HepG2 (cell line): Measurements from ENCODE around the gene LSM14B. TPM values are rescaled to one million over a fixed set of nuclear protein-coding genes. Genes with fewer than 3 reads are reported as not detected.
A peak's percentile ranks its signal among the peaks of the same experiment; 100 is the strongest.

ENCODE experiments used
- ATAC-seq: fragments of 200-7000 bp; cut with Tn5 transposase; 3 replicates; pipeline ENCODE4 v1.9.1; 2020; ENCODE audit warnings: mild to moderate bottlenecking, moderate library complexity
- BruUV-seq: library from RNA; stranded (reverse); fragments of 400-500 nt; replicated peaks from 2 replicates; lab custom pipeline; 2021; lab: Mats Ljungman, UMichigan
- CTCF ChIA-PET: fragments of 300-600 bp; formaldehyde crosslinking; extraction: SDS; loops from one replicate; lab custom pipeline; 2021; ENCODE audit warnings: low total read pairs, inconsistent platforms, low intra/inter-chr PET ratio; lab: Yijun Ruan, JAX
- POLR2A ChIA-PET: fragments of 350-600 bp; sonication (Branson Sonifier 250); formaldehyde crosslinking; loops from one replicate; lab custom pipeline; 2020; ENCODE audit warnings: antibody characterized with exemption, inconsistent platforms; lab: Yijun Ruan, JAX
- DNase-seq: peaks from one replicate; pipeline ENCODE4 v3.0.0-alpha.2; 2015; ENCODE audit warnings: low spot score
- FAIRE-seq: peaks from 3 replicates; lab custom pipeline; 2011; peaks lifted over from hg19 to GRCh38; lab: Jason Lieb, UNC
- H2AFZ ChIP-seq: one replicate; pipeline ENCODE4 v1.6.1; 2011; ENCODE audit warnings: low read length, inconsistent platforms
- H3K27ac ChIP-seq: fragments of 300-600 bp; 3 replicates; pipeline ENCODE4 v1.8.0; 2011; ENCODE audit warnings: mixed run types, mild to moderate bottlenecking, mixed read lengths, low read length, inconsistent platforms; ENCODE audit not compliant: insufficient read depth; ENCODE audit errors: extremely low read length
- H3K27me3 ChIP-seq, 2 experiments: fragments of 200-600 bp in 1 of 2; 2 replicates in 1 of 2; 3 replicates in 1 of 2; pipeline versions ENCODE4 v1.6.0 to v1.8.0; 2011; ENCODE audit warnings: low read length in 2 of 2, mild to moderate bottlenecking in 2 of 2, moderate library complexity in 2 of 2, inconsistent platforms in 1 of 2; ENCODE audit not compliant: insufficient read depth in 2 of 2, control insufficient read depth in 1 of 2
- H3K36me3 ChIP-seq, 2 experiments: fragments of 200-600 bp in 1 of 2; replicated peaks in 1 of 2; 2 replicates in 1 of 2; 3 replicates in 1 of 2; pipeline versions ENCODE4 v1.5.1 to v1.8.0; 2011; ENCODE audit warnings: low read length in 2 of 2, inconsistent platforms in 1 of 2; ENCODE audit not compliant: insufficient read depth in 2 of 2, control insufficient read depth in 1 of 2
- H3K4me1 ChIP-seq: 2 replicates; pipeline ENCODE4 v1.5.1; 2012; ENCODE audit warnings: low read length, inconsistent platforms; ENCODE audit not compliant: insufficient read depth
- H3K4me2 ChIP-seq: 2 replicates; pipeline ENCODE4 v1.6.0; 2011; ENCODE audit warnings: low read depth, low read length, inconsistent platforms
- H3K4me3 ChIP-seq, 3 experiments: fragments of 200-600 bp in 1 of 3; sonication (generic), shearing (Covaris generic) in 1 of 3; replicated peaks in 1 of 3; 2 replicates each; pipeline ENCODE4 v1.5.1; 2011 to 2016; ENCODE audit warnings: low read length in 3 of 3, inconsistent platforms in 2 of 3, low read depth in 2 of 3, mild to moderate bottlenecking in 2 of 3, control low read depth in 1 of 3, mixed read lengths in 1 of 3; ENCODE audit not compliant: insufficient read depth in 1 of 3
- H3K79me2 ChIP-seq: one replicate; pipeline ENCODE4 v1.6.1; 2011; ENCODE audit warnings: low read length, inconsistent platforms; ENCODE audit not compliant: insufficient read depth
- H3K9ac ChIP-seq: 2 replicates; pipeline ENCODE4 v1.6.0; 2011; ENCODE audit warnings: mild to moderate bottlenecking, low read depth, low read length, inconsistent platforms; ENCODE audit not compliant: insufficient read depth
- H3K9me3 ChIP-seq: 2 replicates; pipeline ENCODE4 v1.5.1; 2012; ENCODE audit warnings: mild to moderate bottlenecking, low read length
- H4K20me1 ChIP-seq: 2 replicates; pipeline ENCODE4 v1.6.0; 2011; ENCODE audit warnings: inconsistent platforms, mild to moderate bottlenecking, low read length, moderate library complexity; ENCODE audit not compliant: insufficient read depth
- ADNP ChIP-seq: sonication (generic); formaldehyde crosslinking; IDR thresholded peaks from 2 replicates; pipeline ENCODE4 v1.4.0; 2020; ENCODE audit warnings: missing genetic modification reagents
- BCL6 ChIP-seq: IDR thresholded peaks from 2 replicates; pipeline ENCODE4 v1.6.1; 2016; ENCODE audit warnings: missing genetic modification reagents, missing compliant biosample characterization
- BRD4 ChIP-seq: sonication (generic); formaldehyde crosslinking; IDR thresholded peaks from 2 replicates; pipeline ENCODE4 v1.4.0; 2020; ENCODE audit warnings: missing genetic modification reagents
- CREM ChIP-seq, 2 experiments: sonication (generic) in 1 of 2; formaldehyde crosslinking in 1 of 2; IDR thresholded peaks; 2 replicates each; pipeline versions ENCODE4 v1.4.0 to v1.6.1; 2016 to 2020; ENCODE audit warnings: antibody characterized with exemption in 1 of 2, mild to moderate bottlenecking in 1 of 2, missing genetic modification reagents in 1 of 2
- HOXA5 ChIP-seq: sonication (generic); formaldehyde crosslinking; IDR thresholded peaks from 2 replicates; pipeline ENCODE4 v1.4.0; 2020; ENCODE audit warnings: missing genetic modification reagents
- MXI1 ChIP-seq: IDR thresholded peaks from 3 replicates; pipeline ENCODE4 v1.6.1; 2012; ENCODE audit warnings: low read depth, low read length, inconsistent platforms, borderline replicate concordance
- NCOA2 ChIP-seq: sonication (generic); formaldehyde crosslinking; IDR thresholded peaks from 2 replicates; pipeline ENCODE4 v1.8.0; 2022; ENCODE audit warnings: inconsistent platforms
- RELA ChIP-seq: sonication (generic); formaldehyde crosslinking; IDR thresholded peaks from 2 replicates; pipeline ENCODE4 v1.4.0; 2020; ENCODE audit warnings: missing genetic modification reagents
- RERE ChIP-seq: IDR thresholded peaks from 2 replicates; pipeline ENCODE4 v1.6.1; 2016; ENCODE audit warnings: low read depth, missing genetic modification reagents, missing compliant biosample characterization
- RXRB ChIP-seq: IDR thresholded peaks from 2 replicates; pipeline ENCODE4 v1.6.1; 2016; ENCODE audit warnings: borderline replicate concordance, missing genetic modification reagents, missing compliant biosample characterization
- ZNF274 ChIP-seq: sonication (generic); formaldehyde crosslinking; IDR thresholded peaks from 2 replicates; pipeline ENCODE4 v1.5.1; 2020; ENCODE audit warnings: mild to moderate bottlenecking, missing genetic modification reagents
- ZNF382 ChIP-seq: sonication (generic); formaldehyde crosslinking; IDR thresholded peaks from 2 replicates; pipeline ENCODE4 v1.5.0; 2020; ENCODE audit warnings: missing genetic modification reagents, mild to moderate bottlenecking, borderline replicate concordance
- ZNF441 ChIP-seq: sonication (generic); formaldehyde crosslinking; IDR thresholded peaks from 2 replicates; pipeline ENCODE4 v1.7.0; 2021; ENCODE audit warnings: missing genetic modification reagents, borderline replicate concordance
- ZNF572 ChIP-seq: sonication (generic); formaldehyde crosslinking; IDR thresholded peaks from 2 replicates; pipeline ENCODE4 v1.5.1; 2020; ENCODE audit warnings: mild to moderate bottlenecking, missing genetic modification reagents
- ZNF605 ChIP-seq: sonication (generic); formaldehyde crosslinking; IDR thresholded peaks from 2 replicates; pipeline ENCODE4 v1.8.0; 2022; ENCODE audit warnings: mild to moderate bottlenecking, missing genetic modification reagents
- WGBS: methylation state at CpG from one replicate; pipeline ENCODE4 v1.1.6; 2017; ENCODE audit warnings: low lambda C conversion rate; 5-methylcytosine and 5-hydroxymethylcytosine counted together
- in situ Hi-C: cut with HindIII; loops from 2 replicates; pipeline ENCODE4 v1.10.0; 2017; ENCODE audit warnings: low pct_unique_long_range_greater_than_20kb; ENCODE audit not compliant: extremely low pct_ligation_motif_present
- intact Hi-C: fragments of 100-400 bp; cut with micrococcal nuclease; formaldehyde crosslinking; loops from one replicate; pipeline ENCODE4 v1.10.0; 2022; ENCODE audit not compliant: unreplicated experiment
- polyA plus RNA-seq, 8 experiments: library from polyadenylated mRNA; depleted of rRNA in 3 of 8; stranded (reverse) in 7 of 8; unstranded in 1 of 8; fragments of >200 nt; fragmentation: Illumina TruSeq in 4 of 8; extraction: Trizol in 4 of 8; gene quantifications; 2 replicates each; pipeline versions ENCODE4 v1.2.1 to v1.2.3, GENCODE V29; 2011 to 2016; ENCODE audit warnings: low read depth in 4 of 8, missing spikeins in 1 of 8, mixed read lengths in 1 of 8; ENCODE audit not compliant: insufficient read depth in 1 of 8
- total RNA-seq, 5 experiments: library from RNA; depleted of rRNA; stranded (reverse); fragments of >200 nt; fragmentation: Illumina TruSeq; extraction: Trizol; gene quantifications; 2 replicates each; pipeline ENCODE4 v1.2.3, GENCODE V29; 2016; ENCODE audit warnings: low read depth in 1 of 5
- TF ChIP-seq, protein P1 (sequence below): sonication (generic); formaldehyde crosslinking; IDR thresholded peaks from 2 replicates; pipeline ENCODE4 v1.4.0; 2020; ENCODE audit warnings: missing genetic modification reagents

The LSM14B gene
- total and polyA plus RNA-seq, 2 of the 13 experiments (the other 11 are each of a cell fraction or from before 2014, with no cell fraction given): 43.3 to 79.2 TPM

DNA sequence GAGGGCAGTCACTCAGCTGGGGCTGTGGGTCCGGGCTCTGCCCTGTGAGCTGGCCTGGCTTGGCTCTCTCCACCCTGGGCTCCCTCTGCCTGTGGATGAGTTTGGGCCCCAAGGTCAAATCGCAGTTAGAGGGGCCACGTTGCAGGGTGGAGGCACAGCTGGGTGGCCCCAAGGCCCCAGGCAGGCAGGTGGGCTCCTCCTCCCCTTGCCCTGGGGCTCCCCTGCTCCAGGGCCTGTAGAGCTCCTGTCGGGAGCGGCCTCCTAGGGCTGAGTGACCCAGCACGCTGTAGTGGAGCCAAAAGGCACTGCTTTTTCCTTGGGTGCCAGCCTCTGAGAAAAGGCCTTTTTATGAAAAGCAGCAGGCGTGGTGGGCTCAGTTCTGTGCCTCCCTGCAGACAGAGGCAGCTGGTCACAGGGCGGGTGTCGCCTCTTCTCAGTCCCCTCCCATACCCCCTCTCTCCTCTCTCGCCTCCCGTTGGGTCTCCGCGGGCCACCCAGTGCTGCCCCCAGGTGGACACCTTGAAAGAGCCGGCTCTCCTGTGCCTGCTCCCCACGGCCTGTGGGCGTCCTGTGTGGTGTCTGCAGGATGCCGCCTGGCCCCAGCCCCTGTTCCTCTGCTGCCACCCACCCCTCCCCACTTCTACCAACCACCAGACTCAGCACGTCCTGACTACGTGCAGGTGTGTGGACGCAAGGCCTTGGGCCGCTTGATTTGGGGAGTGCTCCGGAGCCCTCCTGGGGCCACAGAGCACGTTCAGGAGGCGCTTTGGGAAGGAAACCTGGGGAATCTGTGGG, 34.5 kb downstream of the LSM14B start (continued):
- TF ChIP-seq RERE (CRISPR knock-in tag): 0 out of 2 replicates have a peak, but pooled peaks have one; percentile 24
- no peak for TF ChIP-seq BRD4 (CRISPR knock-in tag)
- no peak for TF ChIP-seq ADNP (CRISPR knock-in tag)
- no peak for TF ChIP-seq NCOA2
- TF ChIP-seq, all 625 proteins: peak for 127

DNA sequence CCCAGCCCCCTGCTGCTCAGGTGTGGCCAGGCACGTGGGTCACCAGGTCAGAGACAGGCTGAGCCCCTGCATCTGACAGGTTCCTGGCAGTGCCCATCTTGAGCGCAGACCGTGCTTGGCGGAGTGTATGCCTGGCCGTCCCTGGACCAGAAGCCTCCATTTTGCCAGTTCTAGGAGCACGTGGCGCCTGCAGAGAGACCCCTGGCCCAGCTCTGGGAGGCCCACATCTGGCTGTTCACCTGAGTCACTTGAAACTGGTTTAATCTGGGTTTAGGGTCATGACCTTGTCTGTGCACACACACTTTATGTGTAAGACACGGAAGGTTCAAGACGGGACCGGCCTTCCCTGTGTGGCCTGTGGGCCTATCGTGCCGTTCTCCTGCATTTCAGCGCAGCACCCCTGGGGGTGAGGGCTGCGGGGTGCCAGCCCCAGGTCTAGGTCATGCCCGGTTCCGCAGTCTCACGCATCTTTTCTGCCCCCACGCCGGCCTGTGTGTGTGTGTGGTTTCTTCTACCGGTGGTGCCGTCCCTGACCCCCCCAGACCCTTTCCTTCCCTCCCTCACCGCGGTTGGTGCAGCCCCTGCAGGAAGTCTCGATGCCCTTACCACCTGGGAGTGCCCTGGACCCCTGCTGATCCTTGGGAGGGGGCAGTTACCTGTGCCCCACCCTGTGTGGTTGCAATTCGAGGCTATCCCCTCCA, 35.3 kb downstream of the LSM14B start:
- Histone ChIP-seq H4K20me1 (peaks cover 17% of the 10 kb centered on the region), H3K9me3 (no peaks in the 10 kb centered on the region), H3K27ac (no peak overlapping the region), H2AFZ (no peak overlapping the region), H3K4me3 (no peak overlapping the region), H3K36me3 (peaks cover 34 to 73% of the 10 kb centered on the region in 2 experiments), H3K27me3 (no peaks in the 10 kb centered on the region), H3K79me2 (peaks cover 74% of the 10 kb centered on the region), H3K9ac (no peak overlapping the region), H3K4me2 (no peak overlapping the region), H3K4me1 (peaks cover 37% of the 10 kb centered on the region)
- intact Hi-C loops (loop anchor here (1.0 to 5.0 kb wide), 2 partner anchors 35 to 146 kb away; partner anchors contain the start of gene LSM14B), in situ Hi-C loops (no loop called here)
- BruUV-seq: no TSS peak
- no peak for FAIRE-seq
- ATAC-seq: no peak
- CTCF ChIA-PET: interaction anchor here (0.7 to 4.9 kb wide), 5 partner anchors 13 to 176 kb away, joined by 3 to 46 read pairs (median 3); no protein-coding TSS in a partner anchor
- 92% methylated on average over 25 of the region's 25 CpGs for WGBS
- no peak for DNase-seq
- POLR2A ChIA-PET: interaction anchor here (2.6 kb wide), 1 partner anchor 91 kb away, joined by 7 read pairs; no protein-coding TSS in a partner anchor
- TF ChIP-seq HOXA5 (no peak), ZNF441 (CRISPR knock-in tag) (no peak), BCL6 (CRISPR knock-in tag) (no peak), ZNF605 (CRISPR knock-in tag) (no peak), MXI1 (no peak), ZNF572 (CRISPR knock-in tag) (no peak), RELA (CRISPR knock-in tag) (no peak), CREM (IDR thresholded peaks at IDR 0.05) (no peak), CREM (CRISPR knock-in tag; IDR thresholded peaks at IDR 0.05) (no peak), ZNF274 (no peak), RXRB (CRISPR knock-in tag) (no peak), ZNF382 (no peak)
- TF ChIP-seq, protein P1, sequence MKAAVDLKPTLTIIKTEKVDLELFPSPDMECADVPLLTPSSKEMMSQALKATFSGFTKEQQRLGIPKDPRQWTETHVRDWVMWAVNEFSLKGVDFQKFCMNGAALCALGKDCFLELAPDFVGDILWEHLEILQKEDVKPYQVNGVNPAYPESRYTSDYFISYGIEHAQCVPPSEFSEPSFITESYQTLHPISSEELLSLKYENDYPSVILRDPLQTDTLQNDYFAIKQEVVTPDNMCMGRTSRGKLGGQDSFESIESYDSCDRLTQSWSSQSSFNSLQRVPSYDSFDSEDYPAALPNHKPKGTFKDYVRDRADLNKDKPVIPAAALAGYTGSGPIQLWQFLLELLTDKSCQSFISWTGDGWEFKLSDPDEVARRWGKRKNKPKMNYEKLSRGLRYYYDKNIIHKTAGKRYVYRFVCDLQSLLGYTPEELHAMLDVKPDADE (CRISPR knock-in tag): no peak
